Stimulated activated CD8-positive, alpha-beta memory T cell treated with anti-CD3 and anti-CD28 coated beads, Interleukin-15, amount 100 ng/mL, for 48 hours (primary cell): Measurements from ENCODE around the gene OR4D2.
"Not testable (repeated sequence)": the region's sequence is repeated elsewhere in the genome, so short reads cannot be mapped to it uniquely, and the experiment has no call there.

Experiments used
- DNase-seq, 2 donors: peaks; one replicate each; pipeline ENCODE4 v3.0.0-alpha.2; 2020; ENCODE audit warnings: low read depth in 2 of 2

The OR4D2 gene

DNA sequence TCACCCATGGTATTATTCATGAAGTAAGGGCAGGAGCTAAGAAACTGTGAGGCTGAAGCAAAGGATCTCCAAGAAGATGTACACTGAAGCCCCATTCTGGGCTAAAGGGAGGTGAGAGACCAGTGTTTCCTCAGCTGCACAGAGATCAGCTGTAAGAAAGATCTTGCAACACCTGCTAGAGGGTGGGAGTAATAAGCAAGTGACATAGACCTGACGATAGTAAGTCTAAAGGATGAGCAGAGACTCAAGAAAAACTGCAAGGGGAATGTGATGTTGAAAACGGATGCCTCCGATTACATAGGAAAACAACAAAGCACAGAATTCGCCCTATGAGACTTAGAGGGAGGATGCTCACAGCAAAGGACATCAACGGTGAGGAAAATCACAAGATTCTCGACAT, at the start of gene OR4D2:
Gene OR4D2 (plus strand): TSS at position 301 of the 400 bp plus-strand sequence. CDS start 2,674 bp downstream, outside the sequence.
- no peak for DNase-seq

DNA sequence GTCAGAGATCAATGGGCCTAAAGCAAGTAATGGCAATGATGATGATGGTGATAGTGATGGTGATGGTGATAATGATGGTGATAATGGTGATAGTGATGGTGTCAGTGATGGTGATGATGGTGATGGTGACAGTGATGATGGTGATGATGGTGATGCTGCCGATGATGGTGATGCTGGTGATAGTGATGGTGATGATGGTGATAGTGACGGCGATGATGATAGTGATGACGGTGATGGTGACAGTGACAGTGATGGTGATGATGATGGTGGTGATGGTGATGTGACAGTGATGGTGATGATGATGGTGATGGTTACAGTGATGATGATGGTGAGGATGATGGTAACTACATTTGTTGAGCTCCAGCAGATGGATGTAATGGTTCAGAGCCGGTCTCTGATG, 49.4 kb upstream of the OR4D2 start:
- no peak for DNase-seq

DNA sequence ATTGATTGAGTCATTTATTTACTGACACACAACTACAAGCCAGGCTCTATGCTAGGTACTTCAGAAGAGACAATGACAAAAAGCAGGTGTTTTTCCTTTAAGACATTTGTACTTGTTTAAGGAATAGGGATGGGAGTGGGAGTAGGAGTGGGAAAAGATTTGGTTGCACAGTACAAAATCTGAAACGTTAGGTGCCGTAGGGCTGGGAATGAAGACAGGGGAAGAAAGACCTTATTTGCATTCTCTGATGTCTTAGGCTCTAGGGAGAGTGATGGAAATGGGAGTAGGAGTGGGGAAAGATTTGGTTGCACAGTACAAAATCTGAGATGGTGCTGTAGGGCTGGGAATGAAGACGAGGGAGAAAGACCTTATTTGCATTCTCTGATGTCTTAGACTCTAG, 47.3 kb upstream of the OR4D2 start:
- DNase-seq = no peak

- DNase-seq = no peak
Measured at GRCh38 chr17:58120195-58120822, 46.5 kb upstream of the OR4D2 start.

- no peak for DNase-seq
Measured at GRCh38 chr17:58121925-58122324, 44.9 kb upstream of the OR4D2 start.

- DNase-seq = no peak
Measured at GRCh38 chr17:58127846-58128245, 38.9 kb upstream of the OR4D2 start.

DNA sequence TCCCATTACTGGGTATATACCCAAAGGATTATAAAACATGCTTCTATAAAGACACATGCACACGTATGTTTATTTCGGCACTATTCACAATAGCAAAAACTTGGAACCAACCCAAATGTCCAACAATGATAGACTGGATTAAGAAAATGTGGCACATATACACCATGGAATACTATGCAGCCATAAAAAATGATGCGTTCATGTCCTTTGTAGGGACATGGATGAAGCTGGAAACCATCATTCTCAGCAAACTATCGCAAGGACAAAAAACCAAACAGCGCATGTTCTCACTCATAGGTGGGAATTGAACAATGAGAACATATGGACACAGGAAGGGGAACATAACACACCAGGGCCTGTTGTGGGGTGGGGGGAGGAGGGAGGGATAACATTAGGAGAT, 34.1 kb upstream of the OR4D2 start:
- not testable (repeated sequence) for DNase-seq

DNA sequence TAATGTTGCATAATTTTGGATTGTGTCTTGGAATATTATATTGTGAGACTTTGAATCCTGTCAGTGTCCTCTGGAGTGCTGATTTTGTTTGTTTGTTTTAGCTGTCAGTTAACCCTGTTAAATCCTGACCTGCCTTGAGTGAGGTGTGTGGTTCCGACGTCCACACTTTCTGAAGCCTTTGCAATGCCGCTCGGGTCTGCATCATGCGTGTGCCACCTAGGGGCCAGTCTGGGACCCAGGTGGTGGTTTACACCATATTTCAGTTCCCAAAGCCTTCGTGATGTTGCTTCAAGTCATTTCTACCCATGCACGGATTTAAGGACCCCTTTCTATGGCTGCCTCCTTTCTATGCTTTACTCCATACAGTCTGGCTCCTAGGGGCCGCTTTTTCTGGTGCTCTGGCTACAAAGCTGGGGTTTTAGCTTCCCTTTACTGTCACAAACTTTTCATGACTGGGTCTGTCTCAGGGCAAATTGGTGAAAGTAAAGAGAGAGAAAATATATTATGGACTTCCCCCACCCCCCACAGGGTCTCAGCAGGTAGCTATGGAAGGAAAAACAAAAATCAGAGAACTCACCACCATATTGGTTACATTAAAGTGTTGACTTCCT, 30.0 kb upstream of the OR4D2 start:
- DNase-seq = no peak

DNA sequence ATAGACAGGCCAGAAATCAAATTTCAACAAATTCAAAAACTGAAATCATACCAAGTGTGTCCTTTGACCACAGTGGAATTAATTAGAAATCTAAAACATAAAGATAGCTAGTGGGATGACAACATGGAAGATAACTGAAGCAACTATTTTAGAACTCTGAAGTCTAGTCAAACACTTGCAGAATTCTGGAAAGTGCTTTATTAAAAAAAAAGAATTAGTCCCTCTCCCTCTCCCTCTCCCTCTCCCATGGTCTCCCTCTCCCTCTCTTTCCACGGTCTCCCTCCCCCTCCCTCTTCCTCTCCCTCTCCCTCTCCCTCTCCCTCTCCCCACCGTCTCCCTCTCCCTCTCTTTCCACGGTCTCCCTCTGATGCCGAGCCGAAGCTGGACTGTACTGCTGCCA, 25.3 kb upstream of the OR4D2 start:
- DNase-seq = no peak

- not testable (repeated sequence) for DNase-seq
Measured at GRCh38 chr17:58143335-58143734, 23.4 kb upstream of the OR4D2 start.

- no peak for DNase-seq
Measured at GRCh38 chr17:58144801-58145200, 22.0 kb upstream of the OR4D2 start.

DNA sequence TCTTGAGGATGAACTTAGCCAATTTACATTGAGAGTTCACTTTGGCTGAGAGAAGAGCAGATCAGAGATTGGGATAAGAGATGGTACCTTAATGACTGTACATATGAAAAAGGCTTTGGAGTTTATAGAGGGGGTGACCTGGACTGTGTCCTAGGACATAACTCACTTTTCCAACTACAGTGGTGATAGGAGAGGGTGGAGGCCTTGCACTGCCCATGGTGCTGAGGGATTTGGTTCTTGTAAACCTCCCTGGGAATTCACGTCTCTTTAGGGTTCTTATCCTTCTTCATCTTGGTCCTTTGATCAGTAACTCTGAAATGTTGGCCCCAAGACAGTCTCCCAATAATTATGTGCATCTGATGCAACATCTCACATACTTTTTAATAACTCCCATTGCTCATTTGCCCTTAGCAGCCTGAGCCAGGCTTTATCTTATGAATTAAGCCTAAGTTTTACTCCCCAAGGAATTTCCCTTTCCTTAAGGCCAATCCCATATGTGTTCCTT, 18.8 kb upstream of the OR4D2 start, which contains the start of gene OR4D1:
Gene OR4D1 (plus strand): TSS at position 455 of the 505 bp plus-strand sequence. CDS start 6,770 bp downstream, outside the sequence.
- no peak for DNase-seq

DNA sequence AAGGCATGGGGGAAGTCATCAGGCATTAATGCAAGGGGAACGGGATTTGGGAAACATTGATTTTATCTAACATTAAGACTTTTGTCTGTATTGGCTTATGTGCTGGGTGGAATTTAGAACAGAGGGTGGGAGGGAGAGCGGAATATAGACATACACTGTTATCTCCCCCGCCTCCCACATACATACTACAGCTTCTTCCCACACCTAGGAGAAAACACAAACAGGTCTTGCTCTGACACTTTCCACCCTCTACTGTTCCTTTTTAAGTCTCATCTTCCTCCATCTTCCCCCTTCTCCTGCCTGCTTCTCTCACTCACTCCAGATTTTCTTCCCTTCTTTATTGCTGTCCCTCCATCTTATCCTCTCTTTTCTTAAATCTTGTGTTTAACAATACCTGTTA, 18.2 kb upstream of the OR4D2 start:
- no peak for DNase-seq

- no peak for DNase-seq
Measured at GRCh38 chr17:58150394-58150793, 16.4 kb upstream of the OR4D2 start.

GRCh38 chr17:58153046-58153445, 13.7 kb upstream of the OR4D2 start:
- DNase-seq = peak; percentile 13 to 15

DNA sequence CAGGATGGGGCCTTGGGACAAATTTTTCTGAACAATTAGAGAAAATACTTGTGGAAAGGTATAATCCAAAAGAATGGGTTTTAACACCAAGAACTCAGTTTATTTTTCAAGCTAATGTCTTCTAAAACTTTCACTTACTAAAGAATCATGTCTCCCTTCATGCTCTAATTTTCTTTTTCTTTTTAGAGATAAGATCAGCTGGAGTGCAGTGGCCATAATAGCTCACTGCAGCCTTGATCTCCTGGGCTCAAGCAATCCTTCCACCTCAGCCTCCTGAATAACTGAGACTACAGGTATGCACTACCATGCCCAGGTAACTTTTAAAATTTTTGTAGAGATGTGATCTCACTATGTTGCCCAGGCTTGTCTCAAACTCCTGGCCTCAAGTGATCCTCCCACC, 13.1 kb upstream of the OR4D2 start:
- no peak for DNase-seq

DNA sequence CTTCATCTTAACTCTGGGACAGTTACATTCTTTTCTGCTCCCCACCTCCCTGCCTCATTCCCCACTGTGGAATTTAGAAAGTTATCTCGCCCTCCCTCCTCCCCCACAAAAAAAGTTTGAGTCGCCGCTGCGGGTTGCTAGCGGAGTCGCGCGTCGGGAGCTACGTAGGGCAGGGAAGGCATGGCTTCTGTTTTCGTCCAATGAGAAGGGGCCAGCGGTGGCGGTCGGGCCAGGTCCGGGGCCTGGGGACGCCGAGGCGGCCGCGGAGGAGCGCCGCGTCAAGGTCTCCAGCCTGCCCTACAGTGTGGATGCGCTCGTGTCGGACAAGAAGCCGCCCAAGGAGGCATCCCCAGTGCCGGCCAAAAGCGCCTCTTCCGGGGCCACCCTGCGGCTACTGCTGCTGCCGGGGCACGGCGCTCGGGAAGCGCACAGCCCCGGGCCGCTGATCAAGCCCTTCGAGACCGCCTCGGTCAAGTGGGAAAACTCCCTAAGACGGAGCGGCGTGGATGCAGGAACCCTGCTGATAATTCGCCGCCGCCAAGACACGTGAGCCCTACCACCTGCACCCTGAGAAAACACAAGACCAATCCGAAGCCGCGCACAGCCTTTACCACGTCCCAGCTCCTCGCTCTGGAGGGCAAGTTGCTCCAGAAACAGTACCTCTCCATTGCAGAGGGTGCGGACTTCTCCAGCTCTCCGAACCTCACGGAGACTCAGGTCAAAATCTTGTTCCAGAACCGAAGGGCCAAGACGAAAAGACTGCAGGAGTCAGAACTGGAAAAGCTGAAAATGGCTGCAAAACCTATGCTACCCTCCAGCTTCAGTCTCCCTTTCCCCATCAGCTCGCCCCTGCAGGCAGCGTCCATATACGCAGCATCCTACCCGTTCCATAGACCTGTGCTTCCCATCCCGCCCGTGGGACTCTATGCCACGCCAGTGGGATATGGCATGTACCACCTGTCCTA, 9.7 kb upstream of the OR4D2 start:
- DNase-seq = peak; percentile 42 to 46

- DNase-seq = no peak
Measured at GRCh38 chr17:58158181-58158580, 8.6 kb upstream of the OR4D2 start.

GRCh38 chr17:58161566-58161965, 5.2 kb upstream of the OR4D2 start:
- no peak for DNase-seq

GRCh38 chr17:58165981-58166380, 801 bp upstream of the OR4D2 start:
- DNase-seq = no peak

GRCh38 chr17:58170622-58171021, 3.8 kb downstream of the OR4D2 start:
- no peak for DNase-seq

DNA sequence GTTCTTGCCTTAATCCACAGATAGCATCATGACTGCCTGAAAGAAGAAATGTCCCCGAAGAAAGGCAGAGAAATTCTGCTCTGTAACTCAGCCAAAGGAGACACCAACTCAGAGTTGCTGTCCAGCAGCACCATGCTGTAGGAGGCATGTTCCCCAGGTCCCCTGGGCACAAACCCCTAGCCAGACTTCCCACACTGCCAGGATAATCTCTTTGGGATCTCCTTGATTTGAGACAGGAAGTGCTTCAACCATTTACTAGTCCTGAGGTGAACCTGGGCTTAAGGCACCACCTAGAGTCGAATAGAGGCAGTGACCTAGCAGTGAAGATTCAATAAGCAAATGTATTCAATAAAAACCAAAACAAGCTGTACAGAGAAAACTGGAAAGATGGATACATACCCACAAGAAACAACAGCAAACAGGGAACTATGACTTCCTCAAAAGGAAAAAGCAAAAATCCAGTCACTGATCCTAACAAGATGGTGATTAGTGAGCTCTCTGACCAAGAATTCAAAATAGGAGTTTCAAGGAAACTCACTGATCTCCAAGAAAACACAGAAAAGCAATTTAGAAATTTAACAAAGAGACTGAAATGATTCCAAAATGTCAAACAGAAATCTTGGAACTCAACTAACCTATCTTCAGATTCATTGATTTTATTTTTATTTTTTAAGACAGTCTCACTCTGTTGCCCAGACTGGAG, 5.7 kb downstream of the OR4D2 start:
- DNase-seq = peak in 1 of 2 donors; percentile 20
